Measurements from ENCODE around the gene SHISA5.

DNA sequence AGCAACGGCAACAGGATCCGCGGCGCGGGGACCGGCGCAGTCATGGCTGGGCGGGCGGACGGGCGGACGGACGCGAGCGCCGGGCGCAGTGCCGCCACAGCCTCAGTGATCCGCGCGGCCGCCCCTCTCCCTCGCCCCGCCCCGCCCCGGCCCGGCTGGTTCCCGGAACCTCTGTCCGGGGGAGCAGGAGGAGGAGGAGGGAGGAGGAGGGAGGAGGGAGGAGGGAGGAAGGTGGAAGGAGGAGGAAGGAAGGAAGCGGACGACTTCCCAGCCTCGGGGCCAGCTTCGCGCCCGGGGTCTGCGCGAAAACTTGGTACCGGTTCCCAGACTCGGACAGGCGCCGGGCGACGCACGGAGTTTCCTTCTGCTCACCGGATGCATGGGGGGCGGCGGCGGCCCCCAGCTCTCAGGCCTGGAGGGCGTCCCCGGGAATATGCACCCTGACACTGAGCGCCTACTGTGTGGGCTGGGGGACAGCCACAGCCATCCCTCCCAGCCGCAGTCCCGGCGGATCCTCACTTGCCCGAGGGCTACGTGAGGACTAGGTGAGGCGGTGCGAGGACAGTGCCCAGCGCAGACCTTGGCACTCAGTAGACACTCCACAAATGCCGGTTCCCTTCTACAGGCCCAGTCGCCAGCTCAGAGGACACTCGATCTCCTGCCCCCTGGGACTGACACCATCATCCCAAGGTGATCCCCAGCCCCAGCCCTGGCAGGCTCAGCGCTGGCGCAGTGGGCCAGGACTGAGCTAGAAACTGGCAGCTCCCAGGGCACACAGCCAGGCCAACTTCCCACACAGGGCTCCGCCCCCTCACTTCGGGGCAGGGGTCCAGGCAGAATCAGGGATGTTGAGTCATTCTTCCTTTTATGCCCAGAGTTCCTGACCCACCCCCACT, at the start of gene SHISA5:
- TF ChIP-seq EZH2 (IDR thresholded peaks at IDR 0.05) = no peak
- TF ChIP-seq, protein P1, sequence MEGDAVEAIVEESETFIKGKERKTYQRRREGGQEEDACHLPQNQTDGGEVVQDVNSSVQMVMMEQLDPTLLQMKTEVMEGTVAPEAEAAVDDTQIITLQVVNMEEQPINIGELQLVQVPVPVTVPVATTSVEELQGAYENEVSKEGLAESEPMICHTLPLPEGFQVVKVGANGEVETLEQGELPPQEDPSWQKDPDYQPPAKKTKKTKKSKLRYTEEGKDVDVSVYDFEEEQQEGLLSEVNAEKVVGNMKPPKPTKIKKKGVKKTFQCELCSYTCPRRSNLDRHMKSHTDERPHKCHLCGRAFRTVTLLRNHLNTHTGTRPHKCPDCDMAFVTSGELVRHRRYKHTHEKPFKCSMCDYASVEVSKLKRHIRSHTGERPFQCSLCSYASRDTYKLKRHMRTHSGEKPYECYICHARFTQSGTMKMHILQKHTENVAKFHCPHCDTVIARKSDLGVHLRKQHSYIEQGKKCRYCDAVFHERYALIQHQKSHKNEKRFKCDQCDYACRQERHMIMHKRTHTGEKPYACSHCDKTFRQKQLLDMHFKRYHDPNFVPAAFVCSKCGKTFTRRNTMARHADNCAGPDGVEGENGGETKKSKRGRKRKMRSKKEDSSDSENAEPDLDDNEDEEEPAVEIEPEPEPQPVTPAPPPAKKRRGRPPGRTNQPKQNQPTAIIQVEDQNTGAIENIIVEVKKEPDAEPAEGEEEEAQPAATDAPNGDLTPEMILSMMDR (IDR thresholded peaks at IDR 0.05 in 2 of 3, conservative IDR thresholded peaks at IDR 0.05 in 1 of 3; ENCODE audit: borderline replicate concordance in 1 of 3, insufficient read depth in 1 of 3, low read depth in 2 of 3, low read length in 2 of 3) = no peak
